ENCODE measurements around the gene MEIOB. TPM values are rescaled to one million over a fixed set of nuclear protein-coding genes. Genes with fewer than 3 reads are reported as not detected.
A peak's percentile ranks its signal among the peaks of the same experiment; 100 is the strongest.

Gene MEIOB
- total RNA-seq, 1 donor from 2014 or later: not detected

DNA sequence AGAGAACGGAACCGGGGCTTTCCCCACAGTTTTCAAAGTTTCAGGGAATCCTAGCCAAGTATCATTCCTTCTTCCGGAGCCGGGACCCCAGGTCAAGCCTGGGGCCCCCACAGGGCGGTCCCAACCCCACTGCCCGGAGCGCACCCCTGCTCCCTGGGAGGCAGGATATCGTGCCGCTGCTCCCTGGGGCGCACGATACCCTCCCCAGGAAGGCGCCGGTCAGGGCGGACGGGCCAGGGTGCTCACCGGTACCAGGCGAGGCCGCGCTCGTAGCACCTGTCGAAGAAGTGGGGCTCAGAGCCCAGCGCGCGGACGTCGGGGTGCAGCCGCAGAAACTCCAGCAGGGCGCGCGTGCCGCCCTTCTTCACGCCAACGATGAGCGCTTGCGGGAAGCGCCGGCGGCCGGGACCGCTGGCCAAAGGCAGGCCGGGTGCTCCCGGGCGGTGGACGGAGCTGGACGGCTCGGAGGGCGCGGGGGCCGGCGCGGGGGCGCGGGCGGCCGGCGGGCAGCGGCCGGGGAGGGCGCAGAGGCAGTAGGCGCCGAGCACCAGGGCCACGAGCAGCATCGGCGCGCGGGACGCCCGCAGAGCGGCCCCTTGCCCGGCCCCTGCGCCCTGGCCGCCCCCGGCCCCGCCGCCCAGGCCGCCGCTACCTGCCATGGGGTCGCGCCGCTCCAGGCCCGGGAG, 45.8 kb upstream of the MEIOB start:
- no peak for DNase-seq
- peaks cover 97% of the 10 kb centered on the region for H3K27me3 ChIP-seq (ENCODE audit: low read depth)
- H3K4me1 ChIP-seq: peaks cover 8% of the 10 kb centered on the region
- H3K27ac ChIP-seq (replicated peaks): no peak overlapping the region
- H3K4me3 ChIP-seq: peak overlapping the region; percentile 37
- no peaks in the 10 kb centered on the region for H3K9me3 ChIP-seq (replicated peaks)
- no peaks in the 10 kb centered on the region for H3K36me3 ChIP-seq
- intact Hi-C loops (cut with micrococcal nuclease): no loop called here
- TF ChIP-seq, protein P1, sequence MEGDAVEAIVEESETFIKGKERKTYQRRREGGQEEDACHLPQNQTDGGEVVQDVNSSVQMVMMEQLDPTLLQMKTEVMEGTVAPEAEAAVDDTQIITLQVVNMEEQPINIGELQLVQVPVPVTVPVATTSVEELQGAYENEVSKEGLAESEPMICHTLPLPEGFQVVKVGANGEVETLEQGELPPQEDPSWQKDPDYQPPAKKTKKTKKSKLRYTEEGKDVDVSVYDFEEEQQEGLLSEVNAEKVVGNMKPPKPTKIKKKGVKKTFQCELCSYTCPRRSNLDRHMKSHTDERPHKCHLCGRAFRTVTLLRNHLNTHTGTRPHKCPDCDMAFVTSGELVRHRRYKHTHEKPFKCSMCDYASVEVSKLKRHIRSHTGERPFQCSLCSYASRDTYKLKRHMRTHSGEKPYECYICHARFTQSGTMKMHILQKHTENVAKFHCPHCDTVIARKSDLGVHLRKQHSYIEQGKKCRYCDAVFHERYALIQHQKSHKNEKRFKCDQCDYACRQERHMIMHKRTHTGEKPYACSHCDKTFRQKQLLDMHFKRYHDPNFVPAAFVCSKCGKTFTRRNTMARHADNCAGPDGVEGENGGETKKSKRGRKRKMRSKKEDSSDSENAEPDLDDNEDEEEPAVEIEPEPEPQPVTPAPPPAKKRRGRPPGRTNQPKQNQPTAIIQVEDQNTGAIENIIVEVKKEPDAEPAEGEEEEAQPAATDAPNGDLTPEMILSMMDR (IDR thresholded peaks at IDR 0.05; ENCODE audit: borderline replicate concordance): no peak

DNA sequence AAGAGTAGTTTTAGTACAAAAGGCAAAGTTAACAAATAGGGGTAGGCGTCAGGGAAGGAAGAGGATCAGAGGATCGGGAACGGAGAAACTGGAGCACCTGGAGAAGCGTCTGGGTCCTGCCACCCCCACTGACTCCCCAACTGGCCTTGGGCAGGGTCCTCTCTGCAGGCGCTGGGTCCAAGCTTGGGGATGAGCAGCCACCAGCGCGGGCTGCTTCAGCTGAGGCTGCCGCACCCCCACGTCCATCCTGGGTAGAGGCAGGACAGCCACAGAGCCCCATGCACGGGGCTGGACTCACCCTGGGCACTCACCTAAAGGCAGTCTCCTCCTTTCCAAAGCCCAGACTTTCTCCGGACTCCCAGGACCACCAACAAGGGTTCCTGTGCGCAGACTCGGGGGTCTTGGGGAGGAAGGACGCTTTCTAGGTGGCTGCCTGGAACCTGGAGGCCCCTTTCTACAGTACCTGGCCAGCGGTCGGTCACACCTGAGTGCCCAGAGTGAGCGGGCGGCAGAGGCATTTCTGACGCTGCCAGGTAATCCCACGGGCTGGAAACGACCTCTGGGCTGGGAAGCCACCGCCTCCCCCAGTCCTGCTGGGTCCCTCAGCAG, 45.2 kb upstream of the MEIOB start:
- TF ChIP-seq, protein P1 (IDR thresholded peaks at IDR 0.05; ENCODE audit: borderline replicate concordance): no peak
- no peak for DNase-seq
- intact Hi-C loops (cut with micrococcal nuclease): no loop called here
- H3K4me3 ChIP-seq: no peak overlapping the region
- H3K4me1 ChIP-seq: peaks cover 8% of the 10 kb centered on the region
- no peaks in the 10 kb centered on the region for H3K36me3 ChIP-seq
- H3K27ac ChIP-seq (replicated peaks): no peak overlapping the region
- no peaks in the 10 kb centered on the region for H3K9me3 ChIP-seq (replicated peaks)
- H3K27me3 ChIP-seq (ENCODE audit: low read depth): peaks cover 96% of the 10 kb centered on the region

DNA sequence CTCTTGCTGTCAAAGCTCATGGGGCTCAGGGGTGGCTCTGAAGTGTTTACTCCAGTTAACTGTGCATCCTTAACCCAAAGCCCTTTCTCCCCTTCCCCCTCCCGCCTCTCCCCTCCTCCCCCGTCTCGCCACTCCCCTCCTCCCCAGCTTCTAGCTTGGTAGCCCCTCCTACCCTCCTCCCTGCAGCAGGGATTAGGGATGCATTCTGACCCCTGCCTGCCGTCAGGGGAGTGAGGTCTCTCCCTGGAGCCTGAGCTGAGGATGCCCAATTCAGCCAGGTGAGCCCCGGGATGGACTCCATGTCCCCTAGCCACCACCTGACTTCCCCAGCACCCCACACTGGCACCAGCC, 44.7 kb upstream of the MEIOB start:
- DNase-seq: no peak
- H3K4me1 ChIP-seq: peaks cover 8% of the 10 kb centered on the region
- H3K36me3 ChIP-seq: no peaks in the 10 kb centered on the region
- peaks cover 95% of the 10 kb centered on the region for H3K27me3 ChIP-seq (ENCODE audit: low read depth)
- TF ChIP-seq, protein P1 (IDR thresholded peaks at IDR 0.05; ENCODE audit: borderline replicate concordance): no peak
- H3K27ac ChIP-seq (replicated peaks): no peak overlapping the region
- H3K4me3 ChIP-seq: no peak overlapping the region
- intact Hi-C loops (cut with micrococcal nuclease): no loop called here
- H3K9me3 ChIP-seq (replicated peaks): no peaks in the 10 kb centered on the region

DNA sequence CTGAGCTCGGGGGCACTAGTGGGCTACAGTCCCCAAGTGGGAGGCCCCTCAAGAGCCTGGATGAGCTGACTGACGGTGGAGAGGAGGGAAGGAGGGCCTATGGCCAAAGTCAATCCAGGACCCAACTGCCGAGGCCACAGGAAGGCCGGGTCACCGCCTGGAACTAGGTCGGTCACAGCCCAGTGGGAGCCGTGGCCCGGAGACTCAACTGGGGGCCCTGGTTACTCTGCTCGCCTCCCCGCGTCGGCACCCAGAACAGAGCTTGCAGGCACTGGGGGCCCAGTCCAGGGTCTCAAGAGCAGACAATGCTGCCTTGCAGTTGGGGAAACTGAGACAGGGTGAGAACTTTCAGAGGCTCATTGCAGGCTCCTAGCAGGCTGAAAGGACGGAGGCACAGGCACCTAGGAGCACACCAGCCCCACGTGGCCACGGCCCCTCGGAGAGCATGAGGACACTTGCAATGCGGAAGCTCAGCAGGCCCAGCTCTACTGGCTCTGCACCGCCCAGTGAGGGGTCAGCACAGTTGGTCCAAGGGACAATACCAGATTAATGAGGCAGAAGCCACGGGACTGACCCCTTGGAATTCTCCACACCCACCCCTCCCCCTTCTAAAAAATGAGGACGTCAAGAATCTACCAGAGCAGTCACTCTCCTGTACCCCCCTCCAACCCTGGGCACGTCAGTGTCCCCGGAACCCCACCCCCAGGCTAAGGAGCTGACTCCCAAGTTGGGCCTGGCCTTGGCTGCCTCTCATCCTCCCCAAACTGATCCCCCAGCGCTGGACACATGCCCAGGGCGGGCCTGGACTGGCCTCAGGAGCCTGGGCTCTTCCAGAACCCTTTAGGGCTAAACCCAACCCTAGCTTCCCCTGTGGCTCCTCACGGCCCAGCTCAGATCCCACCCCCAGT, 44.0 kb upstream of the MEIOB start:
- TF ChIP-seq, protein P1 (IDR thresholded peaks at IDR 0.05; ENCODE audit: borderline replicate concordance): no peak
- no peaks in the 10 kb centered on the region for H3K36me3 ChIP-seq
- no peak overlapping the region for H3K4me3 ChIP-seq
- no peak for DNase-seq
- intact Hi-C loops (cut with micrococcal nuclease): no loop called here
- peaks cover 92% of the 10 kb centered on the region for H3K27me3 ChIP-seq (ENCODE audit: low read depth)
- peaks cover 8% of the 10 kb centered on the region for H3K4me1 ChIP-seq
- H3K9me3 ChIP-seq (replicated peaks): no peaks in the 10 kb centered on the region
- no peak overlapping the region for H3K27ac ChIP-seq (replicated peaks)

DNA sequence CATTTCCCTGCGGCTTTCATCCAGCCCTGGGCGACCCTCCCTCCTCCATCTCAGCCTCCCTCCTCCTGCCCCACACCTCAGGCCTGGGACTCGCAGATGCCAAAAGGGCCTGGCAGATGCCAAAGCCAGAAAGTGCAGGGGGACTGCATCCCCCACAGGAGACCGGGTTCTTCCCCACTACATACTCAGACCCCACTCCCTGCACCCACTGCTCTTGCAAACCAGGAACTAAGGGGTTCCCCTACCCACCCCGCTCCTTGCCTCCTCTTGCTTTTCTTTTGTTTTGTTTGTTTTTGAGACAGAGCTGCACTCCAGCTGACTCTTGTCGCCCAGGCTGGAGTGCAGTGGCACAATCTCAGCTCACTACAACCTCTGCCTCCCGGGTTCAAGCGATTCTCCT, 43.0 kb upstream of the MEIOB start:
- peaks cover 90% of the 10 kb centered on the region for H3K27me3 ChIP-seq (ENCODE audit: low read depth)
- H3K27ac ChIP-seq (replicated peaks): no peak overlapping the region
- intact Hi-C loops (cut with micrococcal nuclease): no loop called here

More for the DNA sequence above, 43.0 kb upstream of the MEIOB start:
- TF ChIP-seq, protein P1 (IDR thresholded peaks at IDR 0.05; ENCODE audit: borderline replicate concordance): no peak
- no peak for DNase-seq
- Histone ChIP-seq H3K36me3 (no peaks in the 10 kb centered on the region), H3K4me1 (peaks cover 8% of the 10 kb centered on the region), H3K9me3 (replicated peaks) (no peaks in the 10 kb centered on the region), H3K4me3 (no peak overlapping the region)
